H9 (cell line): ENCODE results near the gene CCNY. TPM values are rescaled to one million over a fixed set of nuclear protein-coding genes. Genes with fewer than 3 reads are reported as not detected.

Experiments used
- DNase-seq: peaks from one replicate; pipeline ENCODE4 v3.0.0-alpha.2; 2017
- H2AFZ ChIP-seq: one replicate; pipeline ENCODE4 v1.6.1; 2013; ENCODE audit warnings: mild to moderate bottlenecking, low read length, control low read depth, moderate library complexity
- H2AK5ac ChIP-seq: 2 replicates; pipeline ENCODE4 v1.6.1; 2013; ENCODE audit warnings: low read length, control low read depth, mixed read lengths; ENCODE audit not compliant: insufficient read length
- H2BK120ac ChIP-seq: one replicate; pipeline ENCODE4 v1.6.1; 2013; ENCODE audit warnings: low read depth, mild to moderate bottlenecking, low read length, control low read depth, inconsistent platforms; ENCODE audit not compliant: poor library complexity, severe bottlenecking
- H2BK12ac ChIP-seq: 2 replicates; pipeline ENCODE4 v1.6.1; 2013; ENCODE audit warnings: low read length, control low read depth, mixed read lengths, low read depth; ENCODE audit not compliant: insufficient read length
- H2BK15ac ChIP-seq: 2 replicates; pipeline ENCODE4 v1.6.1; 2013; ENCODE audit warnings: low read depth, low read length, control low read depth
- H2BK20ac ChIP-seq: one replicate; pipeline ENCODE4 v1.6.1; 2013; ENCODE audit warnings: low read depth, mild to moderate bottlenecking, low read length, control low read depth, inconsistent platforms; ENCODE audit not compliant: poor library complexity, severe bottlenecking
- H2BK5ac ChIP-seq: 2 replicates; pipeline ENCODE4 v1.6.1; 2013; ENCODE audit warnings: low read length, control low read depth, mixed read lengths; ENCODE audit not compliant: insufficient read length
- H3K14ac ChIP-seq: 2 replicates; pipeline ENCODE4 v1.6.1; 2013; ENCODE audit warnings: low read length, control low read depth; ENCODE audit not compliant: insufficient read depth
- H3K18ac ChIP-seq: 2 replicates; pipeline ENCODE4 v1.6.1; 2013; ENCODE audit warnings: low read depth, mild to moderate bottlenecking, mixed read lengths, low read length, control low read depth; ENCODE audit not compliant: insufficient read length
- H3K23ac ChIP-seq: 2 replicates; pipeline ENCODE4 v1.6.1; 2013; ENCODE audit warnings: low read length, control low read depth, mixed read lengths, low read depth; ENCODE audit not compliant: insufficient read length
- H3K23me2 ChIP-seq: 2 replicates; pipeline ENCODE4 v1.6.1; 2013; ENCODE audit warnings: low read depth, mild to moderate bottlenecking, mixed read lengths, low read length, control low read depth; ENCODE audit not compliant: insufficient read length, poor library complexity, severe bottlenecking
- H3K27ac ChIP-seq: 2 replicates; pipeline ENCODE4 v1.5.1; 2013; ENCODE audit warnings: low read length, control low read depth, mixed read lengths, low read depth; ENCODE audit not compliant: insufficient read length
- H3K27me3 ChIP-seq: 2 replicates; pipeline ENCODE4 v1.6.1; 2013; ENCODE audit warnings: low read length, control low read depth, inconsistent platforms; ENCODE audit not compliant: insufficient read depth
- H3K4ac ChIP-seq: 2 replicates; pipeline ENCODE4 v1.6.1; 2013; ENCODE audit warnings: low read depth, mild to moderate bottlenecking, control low read depth, inconsistent platforms, low read length, moderate library complexity
- H3K4me1 ChIP-seq: 2 replicates; pipeline ENCODE4 v1.6.1; 2013; ENCODE audit warnings: low read length, control low read depth, inconsistent platforms; ENCODE audit not compliant: insufficient read depth
- H3K4me2 ChIP-seq: 2 replicates; pipeline ENCODE4 v1.6.1; 2013; ENCODE audit warnings: low read length, control low read depth, mixed read lengths; ENCODE audit not compliant: insufficient read length, insufficient read depth
- H3K56ac ChIP-seq: 2 replicates; pipeline ENCODE4 v1.6.1; 2013; ENCODE audit warnings: low read depth, mild to moderate bottlenecking, mixed read lengths, low read length, control low read depth; ENCODE audit not compliant: insufficient read length
- H3K79me1 ChIP-seq: 2 replicates; pipeline ENCODE4 v1.6.1; 2013; ENCODE audit warnings: low read depth, mild to moderate bottlenecking, moderate library complexity, low read length, control low read depth, inconsistent platforms; ENCODE audit not compliant: insufficient read depth, poor library complexity, severe bottlenecking
- H3K79me2 ChIP-seq: 2 replicates; pipeline ENCODE4 v1.6.1; 2013; ENCODE audit warnings: low read length, control low read depth, inconsistent platforms; ENCODE audit not compliant: insufficient read depth
- H3K9ac ChIP-seq: 2 replicates; pipeline ENCODE4 v1.6.1; 2013; ENCODE audit warnings: low read length, control low read depth, mixed read lengths; ENCODE audit not compliant: insufficient read length; ENCODE audit errors: extremely low read depth
- H3K9me3 ChIP-seq: one replicate; pipeline ENCODE4 v1.6.1; 2013; ENCODE audit warnings: low read depth, low read length, inconsistent platforms; ENCODE audit not compliant: control insufficient read depth
- H3T11ph ChIP-seq: one replicate; pipeline ENCODE4 v1.6.1; 2013; ENCODE audit warnings: mild to moderate bottlenecking, low read length, control low read depth, inconsistent platforms
- H4K20me1 ChIP-seq: one replicate; pipeline ENCODE4 v1.6.1; 2013; ENCODE audit not compliant: control insufficient read depth, insufficient read length, insufficient read depth
- H4K5ac ChIP-seq: 2 replicates; pipeline ENCODE4 v1.6.1; 2013; ENCODE audit warnings: low read depth, mild to moderate bottlenecking, mixed read lengths, low read length, control low read depth; ENCODE audit not compliant: insufficient read length
- H4K8ac ChIP-seq: replicated peaks from 2 replicates; pipeline ENCODE4 v1.6.1; 2013; ENCODE audit warnings: low read length, control low read depth, mixed read lengths, low read depth; ENCODE audit not compliant: insufficient read length
- H4K91ac ChIP-seq: 2 replicates; pipeline ENCODE4 v1.6.1; 2013; ENCODE audit warnings: low read depth, mild to moderate bottlenecking, moderate library complexity, mixed read lengths, low read length, control low read depth; ENCODE audit not compliant: insufficient read length
- H3K27ac Mint-ChIP-seq, 3 experiments: 2 replicates in 2 of 3; 3 replicates in 1 of 3; pipeline ENCODE4 v1.8.0; 2020 to 2021; ENCODE audit warnings: mixed read lengths in 3 of 3, mild to moderate bottlenecking in 1 of 3, moderate library complexity in 1 of 3
- H3K27me3 Mint-ChIP-seq: 2 replicates; pipeline ENCODE4 v1.8.0; 2021; ENCODE audit warnings: low read depth, mild to moderate bottlenecking, moderate library complexity, mixed read lengths
- H3K36me3 Mint-ChIP-seq, 3 experiments: 2 replicates in 2 of 3; 3 replicates in 1 of 3; pipeline ENCODE4 v1.8.0; 2020 to 2021; ENCODE audit warnings: low read depth in 3 of 3, mixed read lengths in 3 of 3; ENCODE audit not compliant: insufficient read depth in 1 of 3
- H3K4me1 Mint-ChIP-seq, 2 experiments: 2 replicates each; pipeline ENCODE4 v1.8.0; 2020; ENCODE audit warnings: mixed read lengths in 2 of 2
- H3K4me3 Mint-ChIP-seq, 2 experiments: 2 replicates in 1 of 2; 3 replicates in 1 of 2; pipeline ENCODE4 v1.8.0; 2020 to 2021; ENCODE audit warnings: mild to moderate bottlenecking in 2 of 2, mixed read lengths in 2 of 2, moderate library complexity in 1 of 2
- H3K9me3 Mint-ChIP-seq, 2 experiments: 2 replicates in 1 of 2; 3 replicates in 1 of 2; pipeline ENCODE4 v1.8.0; 2020; ENCODE audit warnings: mild to moderate bottlenecking in 2 of 2, mixed read lengths in 2 of 2, moderate library complexity in 1 of 2
- CTCF ChIP-seq: fragments of 200-600 bp; sonication (generic); conservative IDR thresholded peaks from 3 replicates; pipeline ENCODE4 v1.8.0; 2021; ENCODE audit warnings: antibody characterized with exemption, mild to moderate bottlenecking
- WGBS: extraction: QIAGEN DNeasy Blood & Tissue Kit; methylation state at CpG from one replicate; pipeline ENCODE4 v1.1.7; 2013; ENCODE audit warnings: missing lambda C conversion rate, low lambda C conversion rate, mixed read lengths; ENCODE audit not compliant: insufficient read length; ENCODE audit errors: extremely low coverage; 5-methylcytosine and 5-hydroxymethylcytosine counted together
- total RNA-seq: library from RNA; stranded (reverse); gene quantifications from 2 replicates; pipeline ENCODE4 v1.2.1, GENCODE V29; 2021

Gene CCNY
- total RNA-seq, 1 experiment from 2014 or later, result 62.1 TPM

DNA sequence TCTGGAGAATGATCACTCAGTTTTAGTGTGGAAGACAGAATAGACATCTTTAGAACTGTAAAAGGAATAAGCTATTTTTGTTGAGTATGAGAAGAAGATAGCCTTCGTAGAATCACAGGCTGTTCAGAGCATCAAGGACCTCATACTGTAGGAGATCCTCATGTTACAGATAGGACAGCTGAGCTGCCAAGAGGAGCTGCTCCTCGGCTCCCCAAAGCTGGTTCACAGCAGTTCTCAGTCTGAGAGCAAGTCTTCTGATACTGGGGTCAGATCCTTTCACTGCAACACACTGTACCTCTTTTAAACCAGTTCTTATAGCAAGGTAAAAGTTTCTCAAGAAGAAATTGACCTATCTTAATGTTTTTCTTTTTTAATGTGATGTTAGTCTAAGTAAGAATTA lies 17.1 kb downstream of the CCNY start:
- H3K14ac ChIP-seq, result no peak overlapping the region
- H3K9me3 ChIP-seq, result no peaks in the 10 kb centered on the region
- H3K4me1 Mint-ChIP-seq, result peaks cover 35 to 41% of the 10 kb centered on the region in 2 experiments

More for the DNA sequence above, 17.1 kb downstream of the CCNY start:
- Histone ChIP-seq H4K91ac (no peak overlapping the region), H3T11ph (no peak overlapping the region), H3K27ac (no peak overlapping the region), H2AFZ (no peak overlapping the region), H2BK20ac (no peak overlapping the region), H2BK120ac (no peak overlapping the region), H3K9ac (no peak overlapping the region), H3K79me2 (peaks cover 19% of the 10 kb centered on the region; the same call in 1 of the 2 replicates), H3K18ac (no peak overlapping the region), H4K5ac (no peak overlapping the region), H2AK5ac (no peak overlapping the region), H3K27me3 (no peaks in the 10 kb centered on the region), H2BK15ac (no peak overlapping the region), H3K56ac (no peak overlapping the region), H3K4me2 (no peak overlapping the region), H3K23me2 (no peaks in the 10 kb centered on the region), H4K8ac (no peak overlapping the region), H4K20me1 (no peaks in the 10 kb centered on the region), H2BK12ac (no peak overlapping the region), H3K23ac (no peak overlapping the region), H2BK5ac (no peak overlapping the region), H3K79me1 (peaks cover 14% of the 10 kb centered on the region), H3K4me1 (peaks cover 6% of the 10 kb centered on the region), H3K4ac (no peak overlapping the region)
- H3K4me3 Mint-ChIP-seq, result no peak overlapping the region
- no peaks in the 10 kb centered on the region for H3K9me3 Mint-ChIP-seq
- TF ChIP-seq CTCF, result no peak
- no peak for DNase-seq
- H3K36me3 Mint-ChIP-seq, result no peaks in the 10 kb centered on the region
- no peak overlapping the region for H3K27ac Mint-ChIP-seq
- WGBS, result no CpG with 5 or more reads among the region's 2 CpGs
- no peaks in the 10 kb centered on the region for H3K27me3 Mint-ChIP-seq
